HUES48 (cell line): ENCODE measurements around the gene PCDHGA9.
"Not testable (repeated sequence)": the region's sequence is repeated elsewhere in the genome, so short reads cannot be mapped to it uniquely, and the experiment has no call there.

Source experiments
- H3K27ac ChIP-seq: one replicate; pipeline ENCODE4 v1.7.0; 2013; ENCODE audit warnings: low read depth, low read length, inconsistent platforms
- H3K27me3 ChIP-seq: 2 replicates; pipeline ENCODE4 v1.6.1; 2013; ENCODE audit warnings: mild to moderate bottlenecking, low read length; ENCODE audit not compliant: control insufficient read depth, insufficient read depth
- H3K36me3 ChIP-seq: 2 replicates; pipeline ENCODE4 v1.6.1; 2013; ENCODE audit warnings: low read length; ENCODE audit not compliant: control insufficient read depth, insufficient read depth
- H3K4me1 ChIP-seq: 2 replicates; pipeline ENCODE4 v1.6.1; 2013; ENCODE audit warnings: mild to moderate bottlenecking, low read length; ENCODE audit not compliant: control insufficient read depth, insufficient read depth
- H3K4me3 ChIP-seq: 2 replicates; pipeline ENCODE4 v1.5.1; 2013; ENCODE audit warnings: mild to moderate bottlenecking, low read depth, low read length
- H3K9ac ChIP-seq: 2 replicates; pipeline ENCODE4 v1.6.1; 2013; ENCODE audit warnings: mild to moderate bottlenecking, low read depth, low read length, moderate library complexity
- H3K9me3 ChIP-seq: 2 replicates; pipeline ENCODE4 v1.6.1; 2013; ENCODE audit warnings: low read length; ENCODE audit not compliant: control insufficient read depth, insufficient read depth

The PCDHGA9 gene

GRCh38 chr5:141403387-141403786, 809 bp downstream of the PCDHGA9 start:
- H3K36me3 ChIP-seq, result no peaks in the 10 kb centered on the region
- H3K9ac ChIP-seq, result no peak overlapping the region
- peaks cover under 1% of the 10 kb centered on the region; the same call in 1 of the 2 replicates for H3K4me1 ChIP-seq
- peaks cover 1% of the 10 kb centered on the region for H3K27me3 ChIP-seq
- no peak overlapping the region for H3K4me3 ChIP-seq
- peaks cover 25% of the 10 kb centered on the region for H3K9me3 ChIP-seq
- H3K27ac ChIP-seq, result no peak overlapping the region

- not testable (repeated sequence) for H3K4me1 ChIP-seq, H3K27ac ChIP-seq, H3K9me3 ChIP-seq, H3K36me3 ChIP-seq
- Histone ChIP-seq H3K27me3 (peaks cover 13% of the 10 kb centered on the region), H3K4me3 (peak within 1 kb of the TSS; percentile 76), H3K9ac (peak within 1 kb of the TSS; percentile 44; the same call in 1 of the 2 replicates)
Observed at GRCh38 chr5:141407790-141408505, 5.4 kb downstream of the PCDHGA9 start, which contains the start of gene PCDHGB6. PCDHGB6 (plus strand) TSS chr5:141408021; CDS start chr5:141408203, 182 bp downstream.

GRCh38 chr5:141409598-141410306, 7.2 kb downstream of the PCDHGA9 start:
- H3K27me3 ChIP-seq, result peaks cover 13% of the 10 kb centered on the region
- no peaks in the 10 kb centered on the region for H3K36me3 ChIP-seq
- H3K9ac ChIP-seq, result no peak overlapping the region

GRCh38 chr5:141411575-141411974, 9.0 kb downstream of the PCDHGA9 start:
- H3K36me3 ChIP-seq, result no peaks in the 10 kb centered on the region
- H3K9me3 ChIP-seq, result 0 out of 2 replicates have a peak, but pooled peaks cover 2% of the 10 kb centered on the region
- no peak overlapping the region for H3K9ac ChIP-seq
- H3K4me3 ChIP-seq, result no peak overlapping the region
- H3K27ac ChIP-seq, result no peak overlapping the region
- H3K4me1 ChIP-seq, result peaks cover 3% of the 10 kb centered on the region; the same call in 1 of the 2 replicates
- peaks cover 13% of the 10 kb centered on the region for H3K27me3 ChIP-seq

More at GRCh38 chr5:141409598-141410306, 7.2 kb downstream of the PCDHGA9 start:
- peaks cover 6% of the 10 kb centered on the region; the same call in 1 of the 2 replicates for H3K9me3 ChIP-seq
- H3K4me3 ChIP-seq, result no peak overlapping the region
- no peak overlapping the region for H3K27ac ChIP-seq
- H3K4me1 ChIP-seq, result peaks cover 3% of the 10 kb centered on the region; the same call in 1 of the 2 replicates

GRCh38 chr5:141412854-141413539, 10.4 kb downstream of the PCDHGA9 start, which contains the start of gene PCDHGA10:
PCDHGA10 (plus strand) TSS chr5:141412987; CDS start chr5:141413176, 189 bp downstream.
- Histone ChIP-seq H3K27ac (no peak within 1 kb of the TSS), H3K27me3 (peaks cover 13% of the 10 kb centered on the region), H3K4me3 (peak within 1 kb of the TSS; percentile 61), H3K4me1 (peaks cover 3% of the 10 kb centered on the region; the same call in 1 of the 2 replicates), H3K9ac (peak within 1 kb of the TSS; percentile 45; the same call in 1 of the 2 replicates), H3K36me3 (no peaks in the 10 kb centered on the region), H3K9me3 (0 out of 2 replicates have a peak, but pooled peaks cover 2% of the 10 kb centered on the region)

- Histone ChIP-seq H3K4me3 (peak overlapping the region; percentile 61), H3K27ac (no peak overlapping the region), H3K4me1 (peaks cover under 1% of the 10 kb centered on the region; the same call in 1 of the 2 replicates), H3K27me3 (peaks cover 16% of the 10 kb centered on the region), H3K36me3 (no peaks in the 10 kb centered on the region), H3K9me3 (peaks cover 7% of the 10 kb centered on the region; the same call in 1 of the 2 replicates), H3K9ac (no peak overlapping the region)
Observed at GRCh38 chr5:141413540-141414069, 11.0 kb downstream of the PCDHGA9 start.

GRCh38 chr5:141414548-141415274, 12.1 kb downstream of the PCDHGA9 start:
- not testable (repeated sequence) for H3K27ac ChIP-seq, H3K4me3 ChIP-seq, H3K4me1 ChIP-seq, H3K9ac ChIP-seq, H3K36me3 ChIP-seq
- Histone ChIP-seq H3K9me3 (peaks cover 13% of the 10 kb centered on the region), H3K27me3 (peaks cover 13% of the 10 kb centered on the region)

GRCh38 chr5:141415275-141415618, 12.7 kb downstream of the PCDHGA9 start:
- Histone ChIP-seq H3K27me3 (peaks cover 13% of the 10 kb centered on the region), H3K9me3 (peaks cover 14% of the 10 kb centered on the region)
- H3K36me3 ChIP-seq, H3K4me1 ChIP-seq, H3K9ac ChIP-seq, H3K4me3 ChIP-seq, H3K27ac ChIP-seq: not testable (repeated sequence)

GRCh38 chr5:141417494-141418172, 15.1 kb downstream of the PCDHGA9 start, which contains the start of gene PCDHGB7:
PCDHGB7 (plus strand) TSS chr5:141417677; CDS start chr5:141417860, 183 bp downstream.
- peak within 1 kb of the TSS; percentile 69 for H3K27ac ChIP-seq
- H3K27me3 ChIP-seq, result peaks cover 20% of the 10 kb centered on the region
- peak within 1 kb of the TSS; percentile 64; the same call in 1 of the 2 replicates for H3K9ac ChIP-seq
- not testable (repeated sequence) for H3K4me1 ChIP-seq, H3K36me3 ChIP-seq
- peaks cover 33% of the 10 kb centered on the region for H3K9me3 ChIP-seq
- peak within 1 kb of the TSS; percentile 75 for H3K4me3 ChIP-seq
